Measurements from ENCODE around the gene FES. TPM values are rescaled to one million over a fixed set of nuclear protein-coding genes. Genes with fewer than 3 reads are reported as not detected.

Gene FES
- polyA plus RNA-seq, 1 of the 3 experiments (the other 2 are of a cell fraction) = 0.03 TPM

GRCh38 chr15:90889313-90889730 is 5.0 kb downstream of the FES start (continued):
- TF ChIP-seq, protein P1, sequence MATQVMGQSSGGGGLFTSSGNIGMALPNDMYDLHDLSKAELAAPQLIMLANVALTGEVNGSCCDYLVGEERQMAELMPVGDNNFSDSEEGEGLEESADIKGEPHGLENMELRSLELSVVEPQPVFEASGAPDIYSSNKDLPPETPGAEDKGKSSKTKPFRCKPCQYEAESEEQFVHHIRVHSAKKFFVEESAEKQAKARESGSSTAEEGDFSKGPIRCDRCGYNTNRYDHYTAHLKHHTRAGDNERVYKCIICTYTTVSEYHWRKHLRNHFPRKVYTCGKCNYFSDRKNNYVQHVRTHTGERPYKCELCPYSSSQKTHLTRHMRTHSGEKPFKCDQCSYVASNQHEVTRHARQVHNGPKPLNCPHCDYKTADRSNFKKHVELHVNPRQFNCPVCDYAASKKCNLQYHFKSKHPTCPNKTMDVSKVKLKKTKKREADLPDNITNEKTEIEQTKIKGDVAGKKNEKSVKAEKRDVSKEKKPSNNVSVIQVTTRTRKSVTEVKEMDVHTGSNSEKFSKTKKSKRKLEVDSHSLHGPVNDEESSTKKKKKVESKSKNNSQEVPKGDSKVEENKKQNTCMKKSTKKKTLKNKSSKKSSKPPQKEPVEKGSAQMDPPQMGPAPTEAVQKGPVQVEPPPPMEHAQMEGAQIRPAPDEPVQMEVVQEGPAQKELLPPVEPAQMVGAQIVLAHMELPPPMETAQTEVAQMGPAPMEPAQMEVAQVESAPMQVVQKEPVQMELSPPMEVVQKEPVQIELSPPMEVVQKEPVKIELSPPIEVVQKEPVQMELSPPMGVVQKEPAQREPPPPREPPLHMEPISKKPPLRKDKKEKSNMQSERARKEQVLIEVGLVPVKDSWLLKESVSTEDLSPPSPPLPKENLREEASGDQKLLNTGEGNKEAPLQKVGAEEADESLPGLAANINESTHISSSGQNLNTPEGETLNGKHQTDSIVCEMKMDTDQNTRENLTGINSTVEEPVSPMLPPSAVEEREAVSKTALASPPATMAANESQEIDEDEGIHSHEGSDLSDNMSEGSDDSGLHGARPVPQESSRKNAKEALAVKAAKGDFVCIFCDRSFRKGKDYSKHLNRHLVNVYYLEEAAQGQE (IDR thresholded peaks at IDR 0.05; ENCODE audit: low read depth, low read length) = no peak
- no peak for TF ChIP-seq POLR2AphosphoS5 (IDR thresholded peaks at IDR 0.05; ENCODE audit: low read depth, low read length)
- TF ChIP-seq MXI1 (IDR thresholded peaks at IDR 0.05; ENCODE audit: low read depth, low read length) = no peak
- no peak for TF ChIP-seq MEF2A (IDR thresholded peaks at IDR 0.05; ENCODE audit: borderline replicate concordance, low read depth)
- no peak for TF ChIP-seq SIN3A (IDR thresholded peaks at IDR 0.05; ENCODE audit: borderline replicate concordance, low read depth, low read length)
- TF ChIP-seq RXRA (IDR thresholded peaks at IDR 0.05; ENCODE audit: borderline replicate concordance, low read depth) = no peak
- TF ChIP-seq, protein P2, sequence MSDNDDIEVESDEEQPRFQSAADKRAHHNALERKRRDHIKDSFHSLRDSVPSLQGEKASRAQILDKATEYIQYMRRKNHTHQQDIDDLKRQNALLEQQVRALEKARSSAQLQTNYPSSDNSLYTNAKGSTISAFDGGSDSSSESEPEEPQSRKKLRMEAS (IDR thresholded peaks at IDR 0.05; ENCODE audit: low read depth) = no peak

DNA sequence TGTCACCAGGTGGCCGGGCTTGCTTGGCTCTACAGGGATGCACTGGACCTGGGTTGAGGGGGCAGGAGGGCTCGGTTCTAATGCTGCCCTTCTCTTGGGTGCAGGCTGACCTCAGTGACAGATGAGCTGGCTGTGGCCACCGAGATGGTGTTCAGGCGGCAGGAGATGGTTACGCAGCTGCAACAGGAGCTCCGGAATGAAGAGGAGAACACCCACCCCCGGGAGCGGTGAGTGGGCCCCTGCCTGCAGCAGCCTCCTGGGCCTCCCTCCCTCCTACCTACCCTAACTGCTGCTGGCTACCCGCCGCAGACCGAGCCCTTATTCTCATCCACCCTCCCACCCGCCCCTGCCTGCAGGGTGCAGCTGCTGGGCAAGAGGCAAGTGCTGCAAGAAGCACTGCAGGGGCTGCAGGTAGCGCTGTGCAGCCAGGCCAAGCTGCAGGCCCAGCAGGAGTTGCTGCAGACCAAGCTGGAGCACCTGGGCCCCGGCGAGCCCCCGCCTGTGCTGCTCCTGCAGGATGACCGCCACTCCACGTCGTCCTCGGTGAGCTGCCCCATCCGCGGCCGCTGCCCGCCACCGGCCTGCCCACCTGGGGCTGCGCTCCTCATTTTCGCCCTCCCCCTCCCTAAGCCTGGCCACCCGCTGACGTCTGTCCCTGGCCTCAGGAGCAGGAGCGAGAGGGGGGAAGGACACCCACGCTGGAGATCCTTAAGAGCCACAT is 5.6 kb downstream of the FES start:
- Histone ChIP-seq H3K79me2 (ENCODE audit: insufficient read depth) (no peaks in the 10 kb centered on the region), H3K27me3 (ENCODE audit: insufficient read depth) (no peaks in the 10 kb centered on the region), H3K4me2 (no peak overlapping the region), H3K4me1 (ENCODE audit: control insufficient read depth in 1 of 2, insufficient read depth in 2 of 2, low read depth in 1 of 2, low read length in 1 of 2) (no peaks in the 10 kb centered on the region), H3K4me3 (ENCODE audit: low read depth in 2 of 2, low read length in 1 of 2) (no peak overlapping the region), H3K9me2 (no peaks in the 10 kb centered on the region), H2AFZ (ENCODE audit: low read depth) (no peak overlapping the region), H3K9ac (no peak overlapping the region), H3K36me3 (replicated peaks in 1 of 2; ENCODE audit: control insufficient read depth in 1 of 2, insufficient read depth in 2 of 2, low read length in 1 of 2) (no peaks in the 10 kb centered on the region), H3K9me3 (no peaks in the 10 kb centered on the region), H3F3A (replicated peaks; ENCODE audit: insufficient read depth) (peaks cover 3% of the 10 kb centered on the region), H3K27ac (ENCODE audit: low read depth in 2 of 2, low read length in 1 of 2) (no peak overlapping the region), H4K20me1 (ENCODE audit: insufficient read depth) (no peaks in the 10 kb centered on the region)
- CTCF ChIA-PET = interaction anchor here (0.9 to 2.1 kb wide), 4 partner anchors 160 to 242 kb away, joined by 3 to 8 read pairs (median 5); no protein-coding TSS in a partner anchor
- POLR2A ChIA-PET = no interaction called here
- TF ChIP-seq TAF1 (IDR thresholded peaks at IDR 0.05; ENCODE audit: borderline replicate concordance, low read depth, low read length) (no peak), FOXM1 (IDR thresholded peaks at IDR 0.05; ENCODE audit: low read depth) (no peak), SIN3A (IDR thresholded peaks at IDR 0.05; ENCODE audit: borderline replicate concordance, low read depth, low read length) (no peak), RAD21 (IDR thresholded peaks at IDR 0.05; ENCODE audit: low read length) (no peak)
- TF ChIP-seq, protein P3, sequence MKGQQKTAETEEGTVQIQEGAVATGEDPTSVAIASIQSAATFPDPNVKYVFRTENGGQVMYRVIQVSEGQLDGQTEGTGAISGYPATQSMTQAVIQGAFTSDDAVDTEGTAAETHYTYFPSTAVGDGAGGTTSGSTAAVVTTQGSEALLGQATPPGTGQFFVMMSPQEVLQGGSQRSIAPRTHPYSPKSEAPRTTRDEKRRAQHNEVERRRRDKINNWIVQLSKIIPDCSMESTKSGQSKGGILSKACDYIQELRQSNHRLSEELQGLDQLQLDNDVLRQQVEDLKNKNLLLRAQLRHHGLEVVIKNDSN (IDR thresholded peaks at IDR 0.05; ENCODE audit: borderline replicate concordance, low read depth) = no peak
- DNase-seq = no peak
- WGBS (ENCODE audit: low lambda C conversion rate) = 91% methylated on average over 22 of the region's 31 CpGs
